ENCODE results near the gene TXNRD1.

GRCh38 chr12:104340925-104341611, 125.5 kb downstream of the TXNRD1 start:
- TF ChIP-seq CTCF (IDR thresholded peaks at IDR 0.05) (no peak), POLR2A (IDR thresholded peaks at IDR 0.05) (no peak)
